Panc1 (cell line): ENCODE measurements around the gene CHCHD6. TPM values are rescaled to one million over a fixed set of nuclear protein-coding genes. Genes with fewer than 3 reads are reported as not detected.
A peak's percentile ranks its signal among the peaks of the same experiment; 100 is the strongest.

Experiments used
- ATAC-seq: fragments of 200-7000 bp; cut with Tn5 transposase; 2 replicates; pipeline ENCODE4 v1.9.1; 2020; ENCODE audit warnings: mild to moderate bottlenecking, moderate library complexity
- BruUV-seq: library from RNA; stranded (reverse); fragments of 400-500 nt; replicated peaks from 2 replicates; lab custom pipeline; 2021; lab: Mats Ljungman, UMichigan
- CTCF ChIA-PET: fragments of 300-600 bp; sonication (Branson Sonifier 250); formaldehyde crosslinking; loops from one replicate; lab custom pipeline; 2022; ENCODE audit warnings: antibody characterized with exemption; lab: Charles Lee
- POLR2A ChIA-PET: fragments of 300-600 bp; sonication (Branson Sonifier 250); formaldehyde crosslinking; loops from one replicate; lab custom pipeline; 2022; ENCODE audit warnings: antibody characterized with exemption; lab: Charles Lee
- DNase-seq: peaks from one replicate; pipeline ENCODE4 v3.0.0-alpha.2; 2010; ENCODE audit warnings: low read depth, low spot score
- H3K27ac ChIP-seq: 2 replicates; pipeline ENCODE4 v1.5.1; 2011; ENCODE audit warnings: mild to moderate bottlenecking, low read length, inconsistent platforms
- H3K27me3 ChIP-seq: fragments of 200-500 bp; sonication (Bioruptor generic); 2 replicates; pipeline ENCODE4 v1.6.0; 2014; ENCODE audit warnings: low read length, inconsistent platforms; ENCODE audit not compliant: control insufficient read depth, insufficient read depth
- H3K36me3 ChIP-seq: fragments of 200-500 bp; sonication (Bioruptor generic); 2 replicates; pipeline ENCODE4 v1.5.1; 2014; ENCODE audit warnings: inconsistent platforms, mild to moderate bottlenecking, low read length, moderate library complexity; ENCODE audit not compliant: control insufficient read depth, insufficient read depth
- H3K4me1 ChIP-seq: 2 replicates; pipeline ENCODE4 v1.5.1; 2011; ENCODE audit warnings: inconsistent platforms, mild to moderate bottlenecking, low read length, moderate library complexity; ENCODE audit not compliant: control insufficient read depth, insufficient read depth
- H3K4me3 ChIP-seq, 2 experiments: 2 replicates each; pipeline ENCODE4 v1.5.1; 2011 to 2012; ENCODE audit warnings: low read depth in 2 of 2, low read length in 2 of 2, mild to moderate bottlenecking in 2 of 2, inconsistent platforms in 1 of 2, moderate library complexity in 1 of 2
- H3K9me3 ChIP-seq: fragments of 200-500 bp; sonication (Bioruptor generic); 2 replicates; pipeline ENCODE4 v1.5.1; 2014; ENCODE audit warnings: low read depth, mild to moderate bottlenecking, inconsistent platforms, low read length, moderate library complexity; ENCODE audit not compliant: control insufficient read depth, insufficient read depth
- POLR2AphosphoS5 ChIP-seq: IDR thresholded peaks from 2 replicates; pipeline ENCODE4 v1.6.1; 2012; ENCODE audit warnings: mild to moderate bottlenecking, low read depth, low read length, moderate library complexity
- SIN3A ChIP-seq: IDR thresholded peaks from 2 replicates; pipeline ENCODE4 v1.6.1; 2012; ENCODE audit warnings: low read depth, mild to moderate bottlenecking, low read length, moderate library complexity, borderline replicate concordance; ENCODE audit not compliant: insufficient read depth
- TCF7L2 ChIP-seq: IDR thresholded peaks from 2 replicates; pipeline ENCODE4 v1.6.1; 2011; ENCODE audit warnings: mild to moderate bottlenecking, low read depth, low read length, inconsistent platforms
- in situ Hi-C: cut with HindIII; loops from 2 replicates; pipeline ENCODE4 v1.10.0; 2016; ENCODE audit warnings: low sequenced_read_pairs, low pct_unique_long_range_greater_than_20kb
- intact Hi-C: fragments of 100-400 bp; cut with micrococcal nuclease; formaldehyde crosslinking; loops from one replicate; pipeline ENCODE4 v1.10.0; 2022; ENCODE audit not compliant: unreplicated experiment
- total RNA-seq: library from RNA; stranded (reverse); gene quantifications from one replicate; pipeline ENCODE4 v1.2.1, GENCODE V29; 2021; ENCODE audit not compliant: unreplicated experiment
- TF ChIP-seq, protein P1 (sequence below), 2 experiments: IDR thresholded peaks; 2 replicates each; pipeline ENCODE4 v1.6.1; 2011 to 2012; ENCODE audit warnings: low read depth in 2 of 2, control low read depth in 1 of 2, low read length in 1 of 2, mild to moderate bottlenecking in 1 of 2, moderate library complexity in 1 of 2; ENCODE audit not compliant: insufficient read depth in 1 of 2
- TF ChIP-seq, protein P2 (sequence below): fragments of 450-650 bp; IDR thresholded peaks from 2 replicates; pipeline ENCODE4 v1.5.1; 2017; ENCODE audit warnings: mild to moderate bottlenecking

The CHCHD6 gene
- total RNA-seq, 1 experiment from 2014 or later, result 31.5 TPM

- no peak for ATAC-seq
- in situ Hi-C loops, result no loop called here
- ChIA-PET CTCF (interaction anchor here (0.6 kb wide), 1 partner anchor 73 kb away, joined by 3 read pairs; no protein-coding TSS in a partner anchor), POLR2A (no interaction called here)
- peak overlapping the region; percentile 30; the same call in 1 of the 2 replicates for H3K27ac ChIP-seq
- H3K4me3 ChIP-seq, result no peak overlapping the region
- H3K36me3 ChIP-seq, result no peaks in the 10 kb centered on the region
- H3K9me3 ChIP-seq, result no peaks in the 10 kb centered on the region
- intact Hi-C loops, result loop anchor here (10.0 kb wide), 1 partner anchor 100 kb away; no protein-coding TSS in a partner anchor
- no peak for TF ChIP-seq SIN3A
- TF ChIP-seq TCF7L2, result no peak
- TF ChIP-seq, protein P1, sequence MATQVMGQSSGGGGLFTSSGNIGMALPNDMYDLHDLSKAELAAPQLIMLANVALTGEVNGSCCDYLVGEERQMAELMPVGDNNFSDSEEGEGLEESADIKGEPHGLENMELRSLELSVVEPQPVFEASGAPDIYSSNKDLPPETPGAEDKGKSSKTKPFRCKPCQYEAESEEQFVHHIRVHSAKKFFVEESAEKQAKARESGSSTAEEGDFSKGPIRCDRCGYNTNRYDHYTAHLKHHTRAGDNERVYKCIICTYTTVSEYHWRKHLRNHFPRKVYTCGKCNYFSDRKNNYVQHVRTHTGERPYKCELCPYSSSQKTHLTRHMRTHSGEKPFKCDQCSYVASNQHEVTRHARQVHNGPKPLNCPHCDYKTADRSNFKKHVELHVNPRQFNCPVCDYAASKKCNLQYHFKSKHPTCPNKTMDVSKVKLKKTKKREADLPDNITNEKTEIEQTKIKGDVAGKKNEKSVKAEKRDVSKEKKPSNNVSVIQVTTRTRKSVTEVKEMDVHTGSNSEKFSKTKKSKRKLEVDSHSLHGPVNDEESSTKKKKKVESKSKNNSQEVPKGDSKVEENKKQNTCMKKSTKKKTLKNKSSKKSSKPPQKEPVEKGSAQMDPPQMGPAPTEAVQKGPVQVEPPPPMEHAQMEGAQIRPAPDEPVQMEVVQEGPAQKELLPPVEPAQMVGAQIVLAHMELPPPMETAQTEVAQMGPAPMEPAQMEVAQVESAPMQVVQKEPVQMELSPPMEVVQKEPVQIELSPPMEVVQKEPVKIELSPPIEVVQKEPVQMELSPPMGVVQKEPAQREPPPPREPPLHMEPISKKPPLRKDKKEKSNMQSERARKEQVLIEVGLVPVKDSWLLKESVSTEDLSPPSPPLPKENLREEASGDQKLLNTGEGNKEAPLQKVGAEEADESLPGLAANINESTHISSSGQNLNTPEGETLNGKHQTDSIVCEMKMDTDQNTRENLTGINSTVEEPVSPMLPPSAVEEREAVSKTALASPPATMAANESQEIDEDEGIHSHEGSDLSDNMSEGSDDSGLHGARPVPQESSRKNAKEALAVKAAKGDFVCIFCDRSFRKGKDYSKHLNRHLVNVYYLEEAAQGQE (IDR thresholded peaks at IDR 0.05; ENCODE audit: insufficient read depth in 1 of 2, low read depth in 2 of 2, low read length in 1 of 2), result no peak
- no peak for TF ChIP-seq POLR2AphosphoS5
- TF ChIP-seq, protein P2, sequence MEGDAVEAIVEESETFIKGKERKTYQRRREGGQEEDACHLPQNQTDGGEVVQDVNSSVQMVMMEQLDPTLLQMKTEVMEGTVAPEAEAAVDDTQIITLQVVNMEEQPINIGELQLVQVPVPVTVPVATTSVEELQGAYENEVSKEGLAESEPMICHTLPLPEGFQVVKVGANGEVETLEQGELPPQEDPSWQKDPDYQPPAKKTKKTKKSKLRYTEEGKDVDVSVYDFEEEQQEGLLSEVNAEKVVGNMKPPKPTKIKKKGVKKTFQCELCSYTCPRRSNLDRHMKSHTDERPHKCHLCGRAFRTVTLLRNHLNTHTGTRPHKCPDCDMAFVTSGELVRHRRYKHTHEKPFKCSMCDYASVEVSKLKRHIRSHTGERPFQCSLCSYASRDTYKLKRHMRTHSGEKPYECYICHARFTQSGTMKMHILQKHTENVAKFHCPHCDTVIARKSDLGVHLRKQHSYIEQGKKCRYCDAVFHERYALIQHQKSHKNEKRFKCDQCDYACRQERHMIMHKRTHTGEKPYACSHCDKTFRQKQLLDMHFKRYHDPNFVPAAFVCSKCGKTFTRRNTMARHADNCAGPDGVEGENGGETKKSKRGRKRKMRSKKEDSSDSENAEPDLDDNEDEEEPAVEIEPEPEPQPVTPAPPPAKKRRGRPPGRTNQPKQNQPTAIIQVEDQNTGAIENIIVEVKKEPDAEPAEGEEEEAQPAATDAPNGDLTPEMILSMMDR, result no peak
- no TSS peak for BruUV-seq
- H3K4me1 ChIP-seq, result peaks cover 49% of the 10 kb centered on the region
- DNase-seq, result no peak
- no peaks in the 10 kb centered on the region for H3K27me3 ChIP-seq
Observed at GRCh38 chr3:126854666-126855065, 150.6 kb downstream of the CHCHD6 start.

GRCh38 chr3:126855374-126855773, 151.3 kb downstream of the CHCHD6 start:
- H3K4me1 ChIP-seq, result peaks cover 45% of the 10 kb centered on the region
- intact Hi-C loops, result loop anchor here (10.0 kb wide), 1 partner anchor 101 kb away; no protein-coding TSS in a partner anchor
- DNase-seq, result no peak
- no TSS peak for BruUV-seq
- no peak overlapping the region for H3K4me3 ChIP-seq
- H3K27ac ChIP-seq, result peak overlapping the region; percentile 30; the same call in 1 of the 2 replicates
- ChIA-PET CTCF (interaction anchor here (0.6 kb wide), 1 partner anchor 74 kb away, joined by 3 read pairs; no protein-coding TSS in a partner anchor), POLR2A (no interaction called here)
- TF ChIP-seq POLR2AphosphoS5 (no peak), SIN3A (no peak), TCF7L2 (no peak)
- TF ChIP-seq, protein P2, result no peak
- TF ChIP-seq, protein P1 (IDR thresholded peaks at IDR 0.05; ENCODE audit: insufficient read depth in 1 of 2, low read depth in 2 of 2, low read length in 1 of 2), result no peak
- in situ Hi-C loops, result no loop called here
- H3K9me3 ChIP-seq, result no peaks in the 10 kb centered on the region
- ATAC-seq, result no peak
- H3K36me3 ChIP-seq, result no peaks in the 10 kb centered on the region
- no peaks in the 10 kb centered on the region for H3K27me3 ChIP-seq
